Heart right ventricle (tissue), 16 donors: ENCODE data around the gene SAMD11. TPM values are rescaled to one million over a fixed set of nuclear protein-coding genes. Genes with fewer than 3 reads are reported as not detected.
A peak's percentile ranks its signal among the peaks of the same experiment; 100 is the strongest.

Experiments used
- ATAC-seq, 8 donors: fragments of 200-7000 bp; cut with Tn5 transposase; one replicate each; pipeline ENCODE4 v1.9.1; 2020; ENCODE audit warnings: mild to moderate bottlenecking in 8 of 8, moderate library complexity in 8 of 8, moderate number of reproducible peaks in 1 of 8
- DNase-seq, 2 donors: peaks; one replicate each; pipeline ENCODE4 v3.0.0-alpha.2; 2020
- H3K27ac ChIP-seq, 10 donors: fragments of 200-600 bp; sonication (generic) in 2 of 10; one replicate each; pipeline versions ENCODE4 v1.5.0 to v1.8.0; 2020 to 2022; ENCODE audit warnings: mild to moderate bottlenecking in 3 of 10
- H3K27me3 ChIP-seq, 7 donors: fragments of 200-600 bp; one replicate each; pipeline ENCODE4 v1.8.0; 2021 to 2022; ENCODE audit warnings: mild to moderate bottlenecking in 2 of 7
- H3K36me3 ChIP-seq, 9 donors: fragments of 200-600 bp; sonication (generic) in 1 of 9; one replicate each; pipeline versions ENCODE4 v1.5.0 to v1.8.0; 2020 to 2022; ENCODE audit warnings: mild to moderate bottlenecking in 2 of 9
- H3K4me1 ChIP-seq, 9 donors: fragments of 200-600 bp; sonication (generic) in 1 of 9; one replicate each; pipeline versions ENCODE4 v1.5.0 to v1.8.0; 2020 to 2022; ENCODE audit warnings: mild to moderate bottlenecking in 4 of 9
- H3K4me3 ChIP-seq, 10 donors: fragments of 200-600 bp; sonication (generic) in 2 of 10; one replicate each; pipeline versions ENCODE4 v1.5.0 to v1.8.0; 2020 to 2022; ENCODE audit warnings: mild to moderate bottlenecking in 7 of 10, moderate library complexity in 2 of 10
- H3K9me3 ChIP-seq, 11 donors: fragments of 200-600 bp in 10 of 11; sonication (generic) in 2 of 11; one replicate each; pipeline versions ENCODE4 v1.5.0 to v1.8.0; 2013 to 2022; ENCODE audit warnings: mild to moderate bottlenecking in 2 of 11, control low read depth in 1 of 11, moderate library complexity in 1 of 11
- CTCF ChIP-seq, 9 donors: fragments of 200-600 bp; sonication (generic) in 2 of 9; IDR thresholded peaks; one replicate each; pipeline versions ENCODE4 v1.5.0 to v1.8.0; 2021 to 2022; ENCODE audit warnings: antibody characterized with exemption in 9 of 9, mild to moderate bottlenecking in 5 of 9, moderate library complexity in 1 of 9
- WGBS, 2 donors: extraction: QIAGEN DNeasy Blood & Tissue Kit; methylation state at CpG; one replicate each; pipeline ENCODE4 v1.1.7; 2013; ENCODE audit warnings: inconsistent platforms in 1 of 2; 5-methylcytosine and 5-hydroxymethylcytosine counted together
- intact Hi-C, 10 donors: fragments of 100-400 bp; cut with DNase I; formaldehyde crosslinking; loops; one replicate each; pipeline versions ENCODE4 v1.11.1 to v1.14.2; 2022
- polyA plus RNA-seq, 2 donors: library from polyadenylated mRNA; stranded (reverse); fragments of 200-250 nt; gene quantifications; one replicate each; pipeline ENCODE4 v1.2.3, GENCODE V29; 2013
- total RNA-seq, 10 donors: library from RNA; stranded (reverse); fragmentation: NEBNext Ultra II Directional in 3 of 10; extraction: Animal tissue kit (Norgen Biotek cat#: 25700) in 3 of 10; gene quantifications; one replicate each; pipeline versions ENCODE4 v1.2.1 to v1.2.4, GENCODE V29; 2021 to 2023
- donor health status: Arrhythmogenic right ventricular cardiomyopathy.
- donor health status: ischemic (EF 13 %, LVEDD 7.1; RV severe dilation, severe dysfunction).
- donor health status: healthy with polysubstance abuse.
- donor health status: DM: no; HTN: yes; CAD: no.
- donor health status: DM: no; HTN: no; CAD: no.
- donor health status: ischemic (EF 25% LVEDD 6.9; RV normal size, moderate dysfunction).
- donor health status: ischemic (EF 25% LVEDD 5.7; RV mildly dilated, moderate dysfunction).
- donor health status: healthy.
- donor health status: DM: yes; HTN: yes; CAD: no.
- donor health status: Ischemic cardiomyopathy.
- donor health status: ischemic (EF 35%, LVEDD 5.7; RV mildly dilated, moderate dysfunction).
- donor health status: nonischemic (EF 11% LVEDD 7.7; RV severe dilation, severe dysfunction).
- donor health status: DM: yes; HTN: yes; CAD: no.
- donor health status: PGD.
- donor health status: ischemic (EF 29% LVEDD 5.4; RV normal size, mild dysfunction).
- donor health status: nonischemic (EF 23%, LVEDD 6.1; RV moderate dilation, normal function).

SAMD11 gene
- total and polyA plus RNA-seq, 12 donors, result 0.87 to 2.4 (median 1.3) TPM

GRCh38 chr1:904310-904950, 19.3 kb upstream of the SAMD11 start:
- H3K4me1 ChIP-seq, result peaks cover 3 to 34% (median 11%) of the 10 kb centered on the region in 9 donors
- peak overlapping the region in 9 of 10 donors; percentile 30 to 54 (median 48) for H3K4me3 ChIP-seq
- H3K27me3 ChIP-seq, result peaks cover 0 to 38% (median 21%) of the 10 kb centered on the region in 7 donors
- peak; percentile 66 to 93 (median 85) for ATAC-seq
- intact Hi-C loops, result loop anchor here in 4 of 10 donors (2.0 to 10.0 kb wide), 3 partner anchors 33 to 50 kb away; partner anchors contain the start of gene NOC2L (in 2 of the 4)
- 0 to 8% methylated on average over 43 to 90 of the region's 91 CpGs for WGBS, 2 donors
- peak; percentile 68 to 85 for DNase-seq
- TF ChIP-seq CTCF (IDR thresholded peaks at IDR 0.05), result peak; percentile 87 to 99 (median 92)
- no peaks in the 10 kb centered on the region for H3K36me3 ChIP-seq
- H3K9me3 ChIP-seq, result no peaks in the 10 kb centered on the region
- peak overlapping the region in 3 of 10 donors; percentile 26 to 60 (median 31) for H3K27ac ChIP-seq

DNA sequence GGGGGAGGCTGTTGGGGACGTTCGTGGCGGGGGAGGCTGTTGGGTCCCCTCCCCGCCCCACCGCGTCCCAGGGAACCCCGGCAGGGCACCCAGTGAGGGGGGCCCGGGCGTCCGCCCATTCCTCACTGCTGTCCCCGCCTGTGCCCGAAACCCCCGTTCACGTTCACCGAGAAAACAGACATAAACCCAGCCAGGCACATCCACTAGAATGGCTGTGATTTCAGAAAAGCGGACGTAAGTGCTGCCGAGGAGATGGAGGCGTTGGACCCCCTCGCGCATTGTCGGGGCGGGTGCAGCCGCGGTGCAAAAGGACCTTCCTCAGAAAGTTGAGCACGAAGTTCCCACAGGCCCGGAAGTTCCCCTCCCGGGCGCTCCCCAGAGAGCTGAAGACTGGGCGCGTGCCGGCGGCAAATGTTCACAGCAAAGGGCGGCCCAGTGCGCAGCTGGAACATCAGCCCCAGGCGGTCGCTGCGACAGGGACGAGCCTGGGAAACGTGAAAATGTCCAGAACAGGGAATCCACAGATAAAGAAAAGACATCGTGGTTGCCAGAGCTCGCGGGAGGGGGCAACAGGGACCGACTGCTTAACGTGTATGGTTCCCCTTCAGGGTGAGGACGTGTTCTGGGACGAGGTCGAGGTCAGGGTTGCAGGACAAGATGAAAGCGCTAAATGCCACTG, 18.5 kb upstream of the SAMD11 start:
- 9 to 14% methylated on average over 49 of the region's 49 CpGs for WGBS, 2 donors

DNA sequence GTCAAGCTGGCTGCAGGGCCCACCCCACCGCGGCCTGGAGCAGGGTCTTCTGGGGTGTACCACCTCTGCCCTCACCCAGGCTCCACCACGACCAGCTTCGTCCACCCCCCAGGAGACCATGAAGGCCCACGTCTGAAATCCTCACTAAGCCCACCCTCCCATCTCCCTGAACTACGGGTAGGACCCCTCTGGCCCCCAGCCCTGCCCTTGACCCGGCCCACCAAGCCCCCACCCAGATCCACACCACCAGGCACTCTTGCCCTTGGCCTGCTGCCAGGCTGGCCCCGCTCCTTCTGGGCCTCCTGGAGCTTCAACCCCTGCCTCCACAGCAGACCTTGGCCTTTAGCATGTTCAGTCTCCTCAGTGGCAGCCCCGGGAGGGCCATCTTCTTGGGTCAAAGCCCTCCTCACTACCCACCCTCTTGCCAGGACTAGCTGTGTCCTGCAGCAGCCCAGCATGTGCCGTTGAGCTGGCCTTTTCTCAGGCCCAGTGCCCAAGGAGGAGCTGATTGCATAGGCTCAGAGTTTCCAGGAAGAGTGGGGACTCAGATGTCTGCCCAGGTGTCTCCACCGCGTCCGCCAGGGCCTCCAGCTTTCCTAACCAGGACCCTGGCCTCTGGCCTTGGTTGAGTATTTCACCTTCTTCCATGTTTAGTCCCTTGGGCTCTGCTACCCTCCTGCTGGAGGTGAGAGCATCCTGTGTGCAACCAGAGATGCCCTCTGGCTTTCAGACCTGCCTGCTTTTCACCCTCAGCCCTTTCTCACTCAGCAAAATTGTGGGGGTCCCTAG, 17.7 kb upstream of the SAMD11 start:
- no peak for TF ChIP-seq CTCF (IDR thresholded peaks at IDR 0.05)
- Histone ChIP-seq H3K9me3 (no peaks in the 10 kb centered on the region), H3K27me3 (peaks cover 0 to 46% (median 30%) of the 10 kb centered on the region in 7 donors), H3K4me1 (peaks cover 3 to 43% (median 15%) of the 10 kb centered on the region in 9 donors), H3K27ac (peak overlapping the region in 1 of 10 donors; percentile 60), H3K4me3 (no peak overlapping the region), H3K36me3 (no peaks in the 10 kb centered on the region)
- ATAC-seq, result peak in 2 of 8 donors; percentile 4 to 24
- intact Hi-C loops, result loop anchor here in 4 of 10 donors (2.0 to 10.0 kb wide), 4 partner anchors 33 to 56 kb away; partner anchors contain the start of genes NOC2L (in 3 of the 4) and KLHL17 (in 1 of the 4)
- DNase-seq, result peak; percentile 3 to 23
- 71 to 72% methylated on average over 13 of the region's 13 CpGs for WGBS, 2 donors

More for the DNA sequence above, 18.5 kb upstream of the SAMD11 start:
- peak overlapping the region in 9 of 10 donors; percentile 30 to 54 (median 48) for H3K4me3 ChIP-seq
- peaks cover 3 to 36% (median 12%) of the 10 kb centered on the region in 9 donors for H3K4me1 ChIP-seq
- no peaks in the 10 kb centered on the region for H3K36me3 ChIP-seq
- ATAC-seq (peak; percentile 42 to 87 (median 68)), DNase-seq (peak; percentile 68 to 72)
- H3K9me3 ChIP-seq, result no peaks in the 10 kb centered on the region
- peak overlapping the region in 6 of 10 donors; percentile 26 to 60 (median 40) for H3K27ac ChIP-seq
- peaks cover 0 to 38% (median 23%) of the 10 kb centered on the region in 7 donors for H3K27me3 ChIP-seq
- intact Hi-C loops, result loop anchor here in 4 of 10 donors (2.0 to 10.0 kb wide), 4 partner anchors 34 to 57 kb away; partner anchors contain the start of genes NOC2L (in 3 of the 4) and KLHL17 (in 1 of the 4)
- no peak for TF ChIP-seq CTCF (IDR thresholded peaks at IDR 0.05)
